Natural killer cell (primary cell): ENCODE results near the gene CRYBA4. TPM values are rescaled to one million over a fixed set of nuclear protein-coding genes. Genes with fewer than 3 reads are reported as not detected.

Experiments used
- ATAC-seq, 3 donors: fragments of 150-1000 bp in 2 of 3; fragments of 200-7000 bp in 1 of 3; cut with Tn5 transposase; 1 replicate in 1 of 3; 2 replicates in 2 of 3; pipeline ENCODE4 v1.10.0; 2021; ENCODE audit warnings: mild to moderate bottlenecking in 2 of 3, moderate library complexity in 2 of 3
- DNase-seq, 2 donors: peaks; one replicate each; pipeline versions ENCODE4 v3.0.0 to v3.0.0-alpha.2; 2013 to 2021; ENCODE audit warnings: mixed read lengths in 1 of 2
- H3K27ac ChIP-seq: one replicate; pipeline ENCODE4 v1.5.1; 2013; ENCODE audit warnings: mild to moderate bottlenecking, low read length
- H3K27me3 ChIP-seq: one replicate; pipeline ENCODE4 v1.6.1; 2013; ENCODE audit warnings: low read length; ENCODE audit not compliant: control insufficient read depth, insufficient read depth
- H3K36me3 ChIP-seq: one replicate; pipeline ENCODE4 v1.6.1; 2013; ENCODE audit warnings: low read length; ENCODE audit not compliant: control insufficient read depth, insufficient read depth
- H3K4me1 ChIP-seq: one replicate; pipeline ENCODE4 v1.6.1; 2013; ENCODE audit warnings: low read length; ENCODE audit not compliant: control insufficient read depth, insufficient read depth
- H3K4me3 ChIP-seq: one replicate; pipeline ENCODE4 v1.5.1; 2013; ENCODE audit warnings: low read length
- H3K9me3 ChIP-seq: one replicate; pipeline ENCODE4 v1.6.1; 2013; ENCODE audit warnings: low read length; ENCODE audit not compliant: control insufficient read depth, insufficient read depth
- H3K27ac Mint-ChIP-seq, 2 donors: one replicate each; pipeline ENCODE4 v1.8.0; 2022; ENCODE audit warnings: mild to moderate bottlenecking in 2 of 2, mixed read lengths in 2 of 2, moderate library complexity in 1 of 2
- H3K27me3 Mint-ChIP-seq, 2 donors: one replicate each; pipeline ENCODE4 v1.8.0; 2022; ENCODE audit warnings: low read depth in 2 of 2, mixed read lengths in 2 of 2
- H3K36me3 Mint-ChIP-seq: one replicate; pipeline ENCODE4 v1.8.0; 2022; ENCODE audit warnings: mixed read lengths
- H3K4me1 Mint-ChIP-seq, 2 donors: one replicate each; pipeline ENCODE4 v1.8.0; 2022; ENCODE audit warnings: mixed read lengths in 2 of 2
- H3K4me3 Mint-ChIP-seq: one replicate; pipeline ENCODE4 v1.8.0; 2022; ENCODE audit warnings: mild to moderate bottlenecking, moderate library complexity, mixed read lengths
- H3K9me3 Mint-ChIP-seq, 2 donors: one replicate each; pipeline ENCODE4 v1.8.0; 2022; ENCODE audit warnings: mixed read lengths in 2 of 2
- CTCF ChIP-seq: fragments of 200-600 bp; IDR thresholded peaks from one replicate; pipeline ENCODE4 v1.8.0; 2022; ENCODE audit warnings: antibody characterized with exemption
- WGBS: methylation state at CpG from one replicate; pipeline ENCODE4 v1.1.7; 2013; ENCODE audit warnings: missing lambda C conversion rate; ENCODE audit not compliant: insufficient coverage; 5-methylcytosine and 5-hydroxymethylcytosine counted together
- intact Hi-C: fragments of 100-400 bp; cut with micrococcal nuclease; formaldehyde crosslinking; loops from one replicate; pipeline ENCODE4 v1.14.2; 2022
- total RNA-seq, 4 donors: library from RNA; stranded (reverse); fragments of 120-200 nt in 1 of 4; gene quantifications; one replicate each; pipeline versions ENCODE4 v1.2.3 to v1.2.4, GENCODE V29; 2013 to 2022

CRYBA4 gene
- total RNA-seq, 3 donors from 2014 or later (not counting 1 experiment from before 2014, with no cell fraction given) = 0.59 TPM; not detected in 2

- ATAC-seq = no peak
- TF ChIP-seq CTCF = no peak
- Mint-ChIP-seq H3K27me3 (no peaks in the 10 kb centered on the region), H3K4me3 (no peak overlapping the region), H3K36me3 (no peaks in the 10 kb centered on the region), H3K27ac (peak overlapping the region in 1 of 2 donors; percentile 5), H3K4me1 (peaks cover 34 to 55% of the 10 kb centered on the region in 2 donors), H3K9me3 (no peaks in the 10 kb centered on the region)
- no peaks in the 10 kb centered on the region for H3K36me3 ChIP-seq
- no peaks in the 10 kb centered on the region for H3K9me3 ChIP-seq
- H3K27ac ChIP-seq = no peak overlapping the region
- no peak overlapping the region for H3K4me3 ChIP-seq
- H3K4me1 ChIP-seq = peaks cover 34% of the 10 kb centered on the region
- intact Hi-C loops = no loop called here
- whole genome bisulfite sequencing = 87% methylated on average over 7 of the region's 8 CpGs
- DNase-seq = no peak
- H3K27me3 ChIP-seq = no peaks in the 10 kb centered on the region
These were observed 3.3 kb upstream of the CRYBA4 start for GRCh38 chr22:26618455-26618854.

DNA sequence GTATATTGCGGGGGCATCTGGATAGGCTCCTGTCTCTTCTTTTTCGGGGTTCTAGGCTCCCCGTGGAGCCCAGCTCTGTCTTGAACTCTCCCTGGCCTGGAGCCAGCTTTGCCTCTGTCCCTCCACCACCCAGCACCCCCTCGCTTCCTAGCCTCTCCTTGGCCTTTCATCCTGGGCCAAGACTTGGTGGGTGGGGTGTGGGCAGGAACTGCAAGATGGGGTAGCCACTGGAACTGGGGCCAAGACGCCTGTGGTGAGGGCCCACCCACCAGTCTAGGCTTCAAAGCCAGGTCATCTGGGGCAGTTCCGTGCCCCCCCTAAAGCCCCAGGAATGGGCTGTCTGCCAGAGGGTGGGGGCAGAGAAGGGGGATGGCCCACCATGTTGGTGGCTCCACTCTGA lies 2.3 kb upstream of the CRYBA4 start:
- Histone ChIP-seq H3K27ac (no peak overlapping the region), H3K4me1 (peaks cover 34% of the 10 kb centered on the region), H3K9me3 (no peaks in the 10 kb centered on the region), H3K36me3 (no peaks in the 10 kb centered on the region), H3K4me3 (no peak overlapping the region), H3K27me3 (no peaks in the 10 kb centered on the region)
- no peak for DNase-seq
- Mint-ChIP-seq H3K27me3 (no peaks in the 10 kb centered on the region), H3K9me3 (peaks cover 0 to 4% of the 10 kb centered on the region in 2 donors), H3K27ac (no peak overlapping the region), H3K4me3 (no peak overlapping the region), H3K36me3 (no peaks in the 10 kb centered on the region), H3K4me1 (peaks cover 29 to 48% of the 10 kb centered on the region in 2 donors)
- intact Hi-C loops = no loop called here
- 55% methylated on average over 5 of the region's 6 CpGs for WGBS
- TF ChIP-seq CTCF = no peak
- no peak for ATAC-seq

- no peak for TF ChIP-seq CTCF
- Mint-ChIP-seq H3K9me3 (peaks cover 0 to 4% of the 10 kb centered on the region in 2 donors), H3K4me1 (peaks cover 26 to 43% of the 10 kb centered on the region in 2 donors), H3K36me3 (no peaks in the 10 kb centered on the region), H3K4me3 (no peak overlapping the region), H3K27ac (no peak overlapping the region), H3K27me3 (no peaks in the 10 kb centered on the region)
- intact Hi-C loops = no loop called here
- 86% methylated on average over 1 of the region's 2 CpGs for whole genome bisulfite sequencing
- Histone ChIP-seq H3K4me3 (no peak overlapping the region), H3K4me1 (peaks cover 30% of the 10 kb centered on the region), H3K27ac (no peak overlapping the region), H3K36me3 (no peaks in the 10 kb centered on the region), H3K9me3 (no peaks in the 10 kb centered on the region), H3K27me3 (no peaks in the 10 kb centered on the region)
- DNase-seq (no peak), ATAC-seq (no peak)
These were observed 1.6 kb upstream of the CRYBA4 start for GRCh38 chr22:26620197-26620596.

DNA sequence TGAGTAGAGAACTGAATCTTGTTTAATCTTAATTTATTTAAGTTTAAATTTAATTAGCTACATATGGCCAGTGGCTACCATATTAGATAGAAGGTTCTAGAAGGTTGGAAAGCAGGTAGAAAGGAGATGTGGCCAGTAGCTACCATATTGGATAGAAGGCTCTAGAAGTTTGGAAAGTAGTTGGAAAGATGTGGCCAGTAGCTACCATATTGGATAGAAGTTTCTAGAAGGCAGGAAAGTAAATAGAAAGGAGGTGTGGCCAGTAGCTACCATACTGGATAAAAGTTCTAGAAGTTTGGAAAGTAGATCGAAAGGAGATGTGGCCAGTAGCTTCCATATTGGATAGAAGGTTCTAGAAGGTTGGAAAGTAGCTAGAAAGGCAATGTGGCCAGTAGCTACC lies 2.2 kb downstream of the CRYBA4 start:
- no peak for DNase-seq
- H3K27me3 Mint-ChIP-seq = no peaks in the 10 kb centered on the region
- no peak for ATAC-seq
- H3K4me1 Mint-ChIP-seq = peaks cover 13 to 31% of the 10 kb centered on the region in 2 donors
- no peaks in the 10 kb centered on the region for H3K27me3 ChIP-seq
- H3K4me3 ChIP-seq = no peak overlapping the region
- H3K9me3 ChIP-seq = no peaks in the 10 kb centered on the region
- no peaks in the 10 kb centered on the region for H3K36me3 ChIP-seq
- intact Hi-C loops = no loop called here
- H3K4me3 Mint-ChIP-seq = no peak overlapping the region
- 94% methylated on average over 1 of the region's 1 CpG for WGBS
- H3K4me1 ChIP-seq = peaks cover 14% of the 10 kb centered on the region
- H3K27ac ChIP-seq = no peak overlapping the region
- TF ChIP-seq CTCF = no peak
- H3K27ac Mint-ChIP-seq = no peak overlapping the region
- peaks cover 0 to 4% of the 10 kb centered on the region in 2 donors for H3K9me3 Mint-ChIP-seq
- H3K36me3 Mint-ChIP-seq = no peaks in the 10 kb centered on the region
